ENCODE data around the gene EEF2K.

DNA sequence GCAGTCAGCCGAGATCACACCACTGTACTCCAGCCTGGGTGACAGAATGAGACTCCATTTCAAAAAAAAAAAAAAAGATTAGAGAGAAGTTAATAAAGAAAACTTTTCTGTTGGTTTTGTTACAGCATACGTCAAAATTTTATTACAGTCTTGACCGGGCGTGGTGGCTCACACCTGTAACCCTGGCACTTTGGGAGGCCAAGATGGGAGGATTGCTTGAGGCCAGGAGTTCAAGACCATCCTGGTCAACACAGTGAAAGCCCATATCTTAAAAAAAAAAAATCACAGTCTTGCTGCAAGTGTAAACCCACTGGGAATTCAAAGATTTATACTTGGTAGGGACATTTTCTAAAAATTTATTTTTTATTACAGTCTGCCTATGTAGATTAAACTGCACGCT lies 84.9 kb downstream of the EEF2K start:
- TF ChIP-seq POLR2A (IDR thresholded peaks at IDR 0.05): no peak
- TF ChIP-seq CTCF (IDR thresholded peaks at IDR 0.05): no peak
